PC-9 (cell line): ENCODE results near the gene PPP4R1. TPM values are rescaled to one million over a fixed set of nuclear protein-coding genes. Genes with fewer than 3 reads are reported as not detected.

Source experiments
- BruUV-seq: library from RNA; stranded (reverse); fragments of 400-500 nt; replicated peaks from 2 replicates; lab custom pipeline; 2021; lab: Mats Ljungman, UMichigan
- CTCF ChIA-PET: fragments of 300-600 bp; sonication (Branson Sonifier 250); formaldehyde crosslinking; loops from one replicate; lab custom pipeline; 2022; ENCODE audit warnings: antibody characterized with exemption; lab: Charles Lee
- POLR2A ChIA-PET: fragments of 300-600 bp; sonication (Branson Sonifier 250); formaldehyde crosslinking; loops from one replicate; lab custom pipeline; 2022; ENCODE audit warnings: antibody characterized with exemption; ENCODE audit not compliant: unreplicated experiment; lab: Charles Lee
- DNase-seq, 2 experiments: peaks; one replicate each; pipeline versions ENCODE4 v3.0.0 to v3.0.0-alpha.2; 2015 to 2022; ENCODE audit warnings: mixed read lengths in 1 of 2
- H2AFZ ChIP-seq: fragments of 200-600 bp; sonication (generic); 2 replicates; pipeline ENCODE4 v1.8.1; 2017; ENCODE audit warnings: antibody characterized with exemption
- H3F3A ChIP-seq: fragments of 200-600 bp; sonication (generic); 2 replicates; pipeline ENCODE4 v1.8.1; 2017; ENCODE audit warnings: antibody characterized with exemption, mild to moderate bottlenecking, low read depth; ENCODE audit not compliant: insufficient read depth
- H3K27ac ChIP-seq: fragments of 200-600 bp; sonication (generic); 2 replicates; pipeline ENCODE4 v1.6.1; 2016; ENCODE audit warnings: mixed run types
- H3K27me3 ChIP-seq: fragments of 200-600 bp; sonication (generic); 2 replicates; pipeline ENCODE4 v1.6.1; 2016; ENCODE audit warnings: low read depth, mixed run types; ENCODE audit not compliant: insufficient read depth
- H3K36me3 ChIP-seq: fragments of 200-600 bp; sonication (generic); 2 replicates; pipeline ENCODE4 v1.6.1; 2016; ENCODE audit warnings: low read depth, mixed run types
- H3K4me1 ChIP-seq: fragments of 200-600 bp; sonication (generic); replicated peaks from 2 replicates; pipeline ENCODE4 v1.6.1; 2016; ENCODE audit warnings: mixed run types; ENCODE audit not compliant: insufficient read depth
- H3K4me2 ChIP-seq: fragments of 200-600 bp; sonication (generic); 2 replicates; pipeline ENCODE4 v1.6.1; 2017; ENCODE audit warnings: mixed run types
- H3K4me3 ChIP-seq: fragments of 200-600 bp; sonication (generic); 2 replicates; pipeline ENCODE4 v1.6.1; 2016; ENCODE audit warnings: mixed run types
- H3K79me2 ChIP-seq: fragments of 200-600 bp; sonication (generic); 2 replicates; pipeline ENCODE4 v1.6.1; 2017; ENCODE audit warnings: low read depth, mixed run types
- H3K9me2 ChIP-seq: fragments of 200-600 bp; sonication (generic); 2 replicates; pipeline ENCODE4 v1.8.1; 2017; ENCODE audit warnings: mild to moderate bottlenecking; ENCODE audit not compliant: insufficient read depth
- H3K9me3 ChIP-seq: fragments of 200-600 bp; sonication (generic); 2 replicates; pipeline ENCODE4 v1.8.1; 2016; ENCODE audit warnings: low read depth; ENCODE audit not compliant: insufficient read depth
- H4K20me1 ChIP-seq: fragments of 200-600 bp; sonication (generic); 2 replicates; pipeline ENCODE4 v1.8.1; 2017; ENCODE audit not compliant: insufficient read depth
- CTCF ChIP-seq: fragments of 200-600 bp; sonication (generic); conservative IDR thresholded peaks from 2 replicates; pipeline ENCODE4 v1.6.1; 2017; ENCODE audit warnings: mixed run types, antibody characterized with exemption, mild to moderate bottlenecking, moderate library complexity
- EZH2 ChIP-seq: fragments of 200-600 bp; sonication (generic); IDR thresholded peaks from 2 replicates; pipeline ENCODE4 v1.8.0; 2017; ENCODE audit warnings: antibody characterized with exemption, low read depth
- intact Hi-C: fragments of 100-400 bp; cut with micrococcal nuclease; formaldehyde crosslinking; loops from one replicate; pipeline ENCODE4 v1.10.0; 2022; ENCODE audit not compliant: unreplicated experiment
- total RNA-seq: library from RNA; stranded (reverse); gene quantifications from 2 replicates; pipeline ENCODE4 v1.2.3, GENCODE V29; 2021

PPP4R1 gene
- total RNA-seq, 1 experiment from 2014 or later = 167 TPM

- Histone ChIP-seq H3K4me2 (peak overlapping the region; percentile 30), H3K9me2 (no peaks in the 10 kb centered on the region), H3K36me3 (no peaks in the 10 kb centered on the region), H3K4me3 (no peak overlapping the region), H2AFZ (peak overlapping the region; percentile 13; the same call in 1 of the 2 replicates), H3F3A (peaks cover 54% of the 10 kb centered on the region), H4K20me1 (no peaks in the 10 kb centered on the region), H3K9me3 (no peaks in the 10 kb centered on the region), H3K4me1 (peaks cover 61% of the 10 kb centered on the region), H3K27ac (peak overlapping the region; percentile 92), H3K79me2 (no peaks in the 10 kb centered on the region), H3K27me3 (no peaks in the 10 kb centered on the region)
- intact Hi-C loops = loop anchor here (2.0 kb wide), 1 partner anchor 15 kb away; no protein-coding TSS in a partner anchor
- POLR2A ChIA-PET = interaction anchor here (0.6 to 0.8 kb wide), 2 partner anchors 7 to 16 kb away, joined by 3 to 7 read pairs; no protein-coding TSS in a partner anchor
- no TSS peak for BruUV-seq
- no peak for TF ChIP-seq CTCF
- no peak for TF ChIP-seq EZH2
- DNase-seq = peak; percentile 36 to 85
- CTCF ChIA-PET = no interaction called here
Measured at GRCh38 chr18:9627642-9628041, 13.3 kb upstream of the PPP4R1 start.

- TF ChIP-seq CTCF (no peak), EZH2 (no peak)
- H3K4me2 ChIP-seq = peak overlapping the region; percentile 55
- no peaks in the 10 kb centered on the region for H3K27me3 ChIP-seq
- ChIA-PET CTCF (interaction anchor here (0.6 to 1.6 kb wide), 3 partner anchors 18 to 53 kb away, joined by 4 to 8 read pairs (median 5); no protein-coding TSS in a partner anchor), POLR2A (interaction anchor here (0.6 to 0.8 kb wide), 5 partner anchors 8 to 63 kb away, joined by 3 to 7 read pairs (median 3); no protein-coding TSS in a partner anchor)
- H3K27ac ChIP-seq = peak overlapping the region; percentile 79
- no peaks in the 10 kb centered on the region for H3K9me2 ChIP-seq
- H3K9me3 ChIP-seq = no peaks in the 10 kb centered on the region
- H3K4me3 ChIP-seq = no peak overlapping the region
- intact Hi-C loops = loop anchor here (10.0 kb wide), 1 partner anchor 295 kb away; the partner anchor contains the start of gene VAPA
- no peaks in the 10 kb centered on the region for H3K36me3 ChIP-seq
- H3F3A ChIP-seq = peaks cover 65% of the 10 kb centered on the region
- no TSS peak for BruUV-seq
- peaks cover 20% of the 10 kb centered on the region for H3K79me2 ChIP-seq
- DNase-seq = no peak
- H2AFZ ChIP-seq = no peak overlapping the region
- peaks cover 49% of the 10 kb centered on the region for H3K4me1 ChIP-seq
- no peaks in the 10 kb centered on the region for H4K20me1 ChIP-seq
Measured at GRCh38 chr18:9619990-9620389, 5.6 kb upstream of the PPP4R1 start.

GRCh38 chr18:9619545-9619944 is 5.2 kb upstream of the PPP4R1 start:
- H2AFZ ChIP-seq = no peak overlapping the region
- intact Hi-C loops = loop anchor here (10.0 kb wide), 1 partner anchor 295 kb away; the partner anchor contains the start of gene VAPA
- no peaks in the 10 kb centered on the region for H3K9me3 ChIP-seq
- H3K27ac ChIP-seq = peak overlapping the region; percentile 79
- no TSS peak for BruUV-seq
- peaks cover 21% of the 10 kb centered on the region for H3K79me2 ChIP-seq
- peaks cover 61% of the 10 kb centered on the region for H3F3A ChIP-seq
- DNase-seq = peak in 1 of 2 experiments; percentile 78
- H3K4me3 ChIP-seq = no peak overlapping the region
- no peaks in the 10 kb centered on the region for H3K36me3 ChIP-seq
- H3K9me2 ChIP-seq = no peaks in the 10 kb centered on the region
- H3K27me3 ChIP-seq = no peaks in the 10 kb centered on the region
- CTCF ChIA-PET = interaction anchor here (1.6 kb wide), 1 partner anchor 53 kb away, joined by 5 read pairs; no protein-coding TSS in a partner anchor
- POLR2A ChIA-PET = interaction anchor here (0.6 to 0.8 kb wide), 5 partner anchors 16 to 63 kb away, joined by 3 to 7 read pairs (median 3); no protein-coding TSS in a partner anchor
- H3K4me2 ChIP-seq = peak overlapping the region; percentile 55
- TF ChIP-seq CTCF = no peak
- TF ChIP-seq EZH2 = no peak
- no peaks in the 10 kb centered on the region for H4K20me1 ChIP-seq
- H3K4me1 ChIP-seq = peaks cover 45% of the 10 kb centered on the region
